GM23338 (cell line): ENCODE measurements around the gene OR4D1. TPM values are rescaled to one million over a fixed set of nuclear protein-coding genes. Genes with fewer than 3 reads are reported as not detected.

ENCODE experiments used
- ATAC-seq: fragments of 200-7000 bp; cut with Tn5 transposase; 3 replicates; pipeline ENCODE4 v1.9.1; 2020
- DNase-seq: peaks from one replicate; pipeline ENCODE4 v3.0.0-alpha.2; 2015; ENCODE audit warnings: low spot score
- H2AFZ ChIP-seq: fragments of 200-600 bp; sonication (generic); 2 replicates; pipeline ENCODE4 v1.8.0; 2016; ENCODE audit warnings: antibody characterized with exemption, mild to moderate bottlenecking, moderate library complexity
- H3F3A ChIP-seq: fragments of 200-600 bp; sonication (generic); replicated peaks from 2 replicates; pipeline ENCODE4 v1.8.0; 2017; ENCODE audit warnings: antibody characterized with exemption, mixed run types, low read depth
- H3K27ac ChIP-seq: fragments of 200-600 bp; sonication (generic); 2 replicates; pipeline ENCODE4 v1.6.1; 2016; ENCODE audit warnings: low read depth
- H3K27me3 ChIP-seq: fragments of 200-600 bp; sonication (generic); 2 replicates; pipeline ENCODE4 v1.8.0; 2016; ENCODE audit warnings: mild to moderate bottlenecking, mixed run types, moderate library complexity; ENCODE audit not compliant: insufficient read depth
- H3K36me3 ChIP-seq: fragments of 200-600 bp; sonication (generic); 2 replicates; pipeline ENCODE4 v1.8.0; 2016; ENCODE audit warnings: mild to moderate bottlenecking; ENCODE audit not compliant: insufficient read depth
- H3K4me1 ChIP-seq: fragments of 200-600 bp; sonication (generic); 2 replicates; pipeline ENCODE4 v1.8.0; 2016; ENCODE audit warnings: mild to moderate bottlenecking, moderate library complexity; ENCODE audit not compliant: insufficient read depth
- H3K4me2 ChIP-seq: fragments of 200-600 bp; sonication (generic); 2 replicates; pipeline ENCODE4 v1.7.1; 2017; ENCODE audit warnings: mixed run types
- H3K4me3 ChIP-seq: fragments of 200-600 bp; sonication (generic); 2 replicates; pipeline ENCODE4 v1.6.1; 2016; ENCODE audit warnings: mixed run types
- H3K79me2 ChIP-seq: fragments of 200-600 bp; sonication (generic); replicated peaks from 2 replicates; pipeline ENCODE4 v1.8.0; 2017; ENCODE audit warnings: mild to moderate bottlenecking; ENCODE audit not compliant: insufficient read depth
- H3K9me2 ChIP-seq: fragments of 200-600 bp; sonication (generic); 2 replicates; pipeline ENCODE4 v1.8.0; 2017; ENCODE audit not compliant: insufficient read depth
- H4K20me1 ChIP-seq: fragments of 200-600 bp; sonication (generic); replicated peaks from 2 replicates; pipeline ENCODE4 v1.8.0; 2017; ENCODE audit warnings: mild to moderate bottlenecking; ENCODE audit not compliant: insufficient read depth
- H3K27ac Mint-ChIP-seq: 2 replicates; pipeline ENCODE4 v1.8.0; 2020; ENCODE audit warnings: inconsistent platforms, mild to moderate bottlenecking, moderate library complexity, mixed read lengths
- H3K27me3 Mint-ChIP-seq: 3 replicates; pipeline ENCODE4 v1.8.0; 2022; ENCODE audit warnings: low read depth, mild to moderate bottlenecking, moderate library complexity, mixed read lengths, inconsistent platforms; ENCODE audit not compliant: insufficient read depth, poor library complexity
- H3K36me3 Mint-ChIP-seq: 3 replicates; pipeline ENCODE4 v1.8.0; 2021; ENCODE audit warnings: low read depth, mild to moderate bottlenecking, inconsistent platforms, moderate library complexity, mixed read lengths
- H3K4me1 Mint-ChIP-seq: 3 replicates; pipeline ENCODE4 v1.8.0; 2020; ENCODE audit warnings: mild to moderate bottlenecking, inconsistent platforms, mixed read lengths
- H3K4me3 Mint-ChIP-seq: 3 replicates; pipeline ENCODE4 v1.8.0; 2021; ENCODE audit warnings: moderate library complexity, mild to moderate bottlenecking, inconsistent platforms, mixed read lengths
- H3K9me3 Mint-ChIP-seq: 3 replicates; pipeline ENCODE4 v1.8.0; 2020; ENCODE audit warnings: moderate library complexity, mild to moderate bottlenecking, inconsistent platforms, mixed read lengths
- CREB1 ChIP-seq: fragments of 250-450 bp; sonication (Bioruptor Pico); IDR thresholded peaks from 2 replicates; pipeline ENCODE4 v1.5.0; 2020; ENCODE audit warnings: low read depth, mild to moderate bottlenecking, moderate library complexity
- EZH2 ChIP-seq: fragments of 200-600 bp; sonication (generic); IDR thresholded peaks from one replicate; pipeline ENCODE4 v1.8.0; 2017; ENCODE audit warnings: antibody characterized with exemption, mild to moderate bottlenecking, low read depth; ENCODE audit not compliant: unreplicated experiment
- EZH2phosphoT487 ChIP-seq: fragments of 200-600 bp; sonication (generic); IDR thresholded peaks from one replicate; pipeline ENCODE4 v1.8.1; 2018; ENCODE audit warnings: antibody characterized with exemption; ENCODE audit not compliant: unreplicated experiment
- STAT1 ChIP-seq: IDR thresholded peaks from one replicate; pipeline ENCODE4 v1.6.1; 2016; ENCODE audit warnings: antibody characterized with exemption; ENCODE audit not compliant: unreplicated experiment
- ZNF114 ChIP-seq: fragments of 250-450 bp; sonication (Bioruptor Pico); IDR thresholded peaks from 2 replicates; pipeline ENCODE4 v1.5.0; 2020; ENCODE audit warnings: mild to moderate bottlenecking, moderate library complexity
- ZNF462 ChIP-seq: fragments of 250-450 bp; sonication (Bioruptor Pico); IDR thresholded peaks from 2 replicates; pipeline ENCODE4 v1.5.0; 2020; ENCODE audit warnings: mild to moderate bottlenecking, moderate library complexity
- polyA plus RNA-seq: library from polyadenylated mRNA; unstranded; fragments of >200 nt; fragmentation: Nextera tagmentation; extraction: Ambion mirVana; gene quantifications from 2 replicates; pipeline ENCODE4 v1.2.1, GENCODE V29; 2016
- total RNA-seq: library from RNA; depleted of rRNA; stranded (reverse); fragments of >200 nt; shearing (Covaris generic); gene quantifications from 2 replicates; pipeline ENCODE4 v1.2.3, GENCODE V29; 2014
- TF ChIP-seq, protein P1 (sequence below), 2 experiments: fragments of 200-600 bp in 1 of 2; sonication (generic) in 1 of 2; conservative IDR thresholded peaks; 2 replicates each; pipeline versions ENCODE4 v1.5.1 to v1.6.1; 2016 to 2017; ENCODE audit warnings: antibody characterized with exemption in 2 of 2, low read depth in 2 of 2, mild to moderate bottlenecking in 2 of 2, moderate library complexity in 1 of 2
- TF ChIP-seq, protein P2 (sequence below): IDR thresholded peaks from one replicate; pipeline ENCODE4 v1.6.1; 2018; ENCODE audit warnings: antibody characterized with exemption; ENCODE audit not compliant: unreplicated experiment
- TF ChIP-seq, protein P3 (sequence below): IDR thresholded peaks from 2 replicates; pipeline ENCODE4 v1.6.1; 2016; ENCODE audit warnings: antibody characterized with exemption

The OR4D1 gene
- total and polyA plus RNA-seq, 2 experiments from 2014 or later: 0.10 to 0.50 TPM

GRCh38 chr17:58121925-58122324, 26.3 kb upstream of the OR4D1 start:
- H3K4me1 ChIP-seq: no peaks in the 10 kb centered on the region
- no peaks in the 10 kb centered on the region for H3K4me1 Mint-ChIP-seq
- H3F3A ChIP-seq: no peaks in the 10 kb centered on the region
- no peaks in the 10 kb centered on the region for H3K36me3 ChIP-seq
- no peaks in the 10 kb centered on the region for H3K9me2 ChIP-seq
- H3K27ac ChIP-seq: no peak overlapping the region
- no peak overlapping the region for H3K4me3 Mint-ChIP-seq
- DNase-seq (peak; percentile 69), ATAC-seq (peak; percentile 66)
- no peak overlapping the region for H3K4me3 ChIP-seq
- H3K79me2 ChIP-seq: no peaks in the 10 kb centered on the region
- TF ChIP-seq ZNF114 (CRISPR knock-in tag): no peak
- TF ChIP-seq EZH2: no peak
- TF ChIP-seq CREB1 (CRISPR knock-in tag): no peak
- TF ChIP-seq, protein P1, sequence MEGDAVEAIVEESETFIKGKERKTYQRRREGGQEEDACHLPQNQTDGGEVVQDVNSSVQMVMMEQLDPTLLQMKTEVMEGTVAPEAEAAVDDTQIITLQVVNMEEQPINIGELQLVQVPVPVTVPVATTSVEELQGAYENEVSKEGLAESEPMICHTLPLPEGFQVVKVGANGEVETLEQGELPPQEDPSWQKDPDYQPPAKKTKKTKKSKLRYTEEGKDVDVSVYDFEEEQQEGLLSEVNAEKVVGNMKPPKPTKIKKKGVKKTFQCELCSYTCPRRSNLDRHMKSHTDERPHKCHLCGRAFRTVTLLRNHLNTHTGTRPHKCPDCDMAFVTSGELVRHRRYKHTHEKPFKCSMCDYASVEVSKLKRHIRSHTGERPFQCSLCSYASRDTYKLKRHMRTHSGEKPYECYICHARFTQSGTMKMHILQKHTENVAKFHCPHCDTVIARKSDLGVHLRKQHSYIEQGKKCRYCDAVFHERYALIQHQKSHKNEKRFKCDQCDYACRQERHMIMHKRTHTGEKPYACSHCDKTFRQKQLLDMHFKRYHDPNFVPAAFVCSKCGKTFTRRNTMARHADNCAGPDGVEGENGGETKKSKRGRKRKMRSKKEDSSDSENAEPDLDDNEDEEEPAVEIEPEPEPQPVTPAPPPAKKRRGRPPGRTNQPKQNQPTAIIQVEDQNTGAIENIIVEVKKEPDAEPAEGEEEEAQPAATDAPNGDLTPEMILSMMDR (conservative IDR thresholded peaks at IDR 0.05; ENCODE audit: low read depth in 2 of 2): peak; percentile 63 to 79
- TF ChIP-seq, protein P2, sequence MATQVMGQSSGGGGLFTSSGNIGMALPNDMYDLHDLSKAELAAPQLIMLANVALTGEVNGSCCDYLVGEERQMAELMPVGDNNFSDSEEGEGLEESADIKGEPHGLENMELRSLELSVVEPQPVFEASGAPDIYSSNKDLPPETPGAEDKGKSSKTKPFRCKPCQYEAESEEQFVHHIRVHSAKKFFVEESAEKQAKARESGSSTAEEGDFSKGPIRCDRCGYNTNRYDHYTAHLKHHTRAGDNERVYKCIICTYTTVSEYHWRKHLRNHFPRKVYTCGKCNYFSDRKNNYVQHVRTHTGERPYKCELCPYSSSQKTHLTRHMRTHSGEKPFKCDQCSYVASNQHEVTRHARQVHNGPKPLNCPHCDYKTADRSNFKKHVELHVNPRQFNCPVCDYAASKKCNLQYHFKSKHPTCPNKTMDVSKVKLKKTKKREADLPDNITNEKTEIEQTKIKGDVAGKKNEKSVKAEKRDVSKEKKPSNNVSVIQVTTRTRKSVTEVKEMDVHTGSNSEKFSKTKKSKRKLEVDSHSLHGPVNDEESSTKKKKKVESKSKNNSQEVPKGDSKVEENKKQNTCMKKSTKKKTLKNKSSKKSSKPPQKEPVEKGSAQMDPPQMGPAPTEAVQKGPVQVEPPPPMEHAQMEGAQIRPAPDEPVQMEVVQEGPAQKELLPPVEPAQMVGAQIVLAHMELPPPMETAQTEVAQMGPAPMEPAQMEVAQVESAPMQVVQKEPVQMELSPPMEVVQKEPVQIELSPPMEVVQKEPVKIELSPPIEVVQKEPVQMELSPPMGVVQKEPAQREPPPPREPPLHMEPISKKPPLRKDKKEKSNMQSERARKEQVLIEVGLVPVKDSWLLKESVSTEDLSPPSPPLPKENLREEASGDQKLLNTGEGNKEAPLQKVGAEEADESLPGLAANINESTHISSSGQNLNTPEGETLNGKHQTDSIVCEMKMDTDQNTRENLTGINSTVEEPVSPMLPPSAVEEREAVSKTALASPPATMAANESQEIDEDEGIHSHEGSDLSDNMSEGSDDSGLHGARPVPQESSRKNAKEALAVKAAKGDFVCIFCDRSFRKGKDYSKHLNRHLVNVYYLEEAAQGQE: peak; percentile 27
- no peak for TF ChIP-seq EZH2phosphoT487
- TF ChIP-seq STAT1: no peak
- no peak for TF ChIP-seq ZNF462
- TF ChIP-seq, protein P3, sequence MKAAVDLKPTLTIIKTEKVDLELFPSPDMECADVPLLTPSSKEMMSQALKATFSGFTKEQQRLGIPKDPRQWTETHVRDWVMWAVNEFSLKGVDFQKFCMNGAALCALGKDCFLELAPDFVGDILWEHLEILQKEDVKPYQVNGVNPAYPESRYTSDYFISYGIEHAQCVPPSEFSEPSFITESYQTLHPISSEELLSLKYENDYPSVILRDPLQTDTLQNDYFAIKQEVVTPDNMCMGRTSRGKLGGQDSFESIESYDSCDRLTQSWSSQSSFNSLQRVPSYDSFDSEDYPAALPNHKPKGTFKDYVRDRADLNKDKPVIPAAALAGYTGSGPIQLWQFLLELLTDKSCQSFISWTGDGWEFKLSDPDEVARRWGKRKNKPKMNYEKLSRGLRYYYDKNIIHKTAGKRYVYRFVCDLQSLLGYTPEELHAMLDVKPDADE: no peak
- H3K27ac Mint-ChIP-seq: no peak overlapping the region
- peaks cover 1% of the 10 kb centered on the region for H3K27me3 Mint-ChIP-seq
- H3K4me2 ChIP-seq: no peak overlapping the region
- peaks cover 3% of the 10 kb centered on the region for H4K20me1 ChIP-seq
- no peaks in the 10 kb centered on the region for H3K9me3 Mint-ChIP-seq
- H2AFZ ChIP-seq: no peak overlapping the region
- no peaks in the 10 kb centered on the region for H3K36me3 Mint-ChIP-seq
- peaks cover 6% of the 10 kb centered on the region; the same call in 1 of the 2 replicates for H3K27me3 ChIP-seq
